SU-DHL-6 (cell line): Measurements from ENCODE around the gene SEZ6L2.

Experiments used
- H2AFZ ChIP-seq: fragments of 200-600 bp; sonication (generic); 2 replicates; pipeline ENCODE4 v1.6.1; 2014; ENCODE audit warnings: low read depth, mild to moderate bottlenecking, moderate library complexity, mixed read lengths, antibody characterized with exemption, low read length; ENCODE audit not compliant: severe bottlenecking
- H3F3A ChIP-seq: fragments of 200-600 bp; shearing (Covaris generic); 2 replicates; pipeline ENCODE4 v1.6.0; 2016; ENCODE audit warnings: antibody characterized with exemption, mild to moderate bottlenecking; ENCODE audit not compliant: insufficient read depth
- H3K27ac ChIP-seq: fragments of 200-600 bp; sonication (generic); 2 replicates; pipeline ENCODE4 v1.5.1; 2016; ENCODE audit warnings: low read depth, mild to moderate bottlenecking, low read length, moderate library complexity, mixed read lengths
- H3K27me3 ChIP-seq: fragments of 200-600 bp; sonication (generic), shearing (Covaris generic); 2 replicates; pipeline ENCODE4 v1.6.0; 2014; ENCODE audit warnings: mild to moderate bottlenecking, low read length
- H3K36me3 ChIP-seq: fragments of 200-600 bp; sonication (generic); 2 replicates; pipeline ENCODE4 v1.6.1; 2014; ENCODE audit warnings: mild to moderate bottlenecking, low read length, mixed read lengths
- H3K4me2 ChIP-seq: fragments of 300-600, 200-600 bp; shearing (Covaris generic), sonication (generic); 2 replicates; pipeline ENCODE4 v1.6.0; 2014; ENCODE audit warnings: low read length, low read depth, mild to moderate bottlenecking; ENCODE audit not compliant: poor library complexity, severe bottlenecking
- H3K4me3 ChIP-seq: fragments of 200-600 bp; sonication (generic); 2 replicates; pipeline ENCODE4 v1.5.1; 2014; ENCODE audit warnings: antibody characterized with exemption, low read length, mild to moderate bottlenecking, mixed read lengths; ENCODE audit not compliant: insufficient read depth, poor library complexity, severe bottlenecking
- H3K79me2 ChIP-seq: fragments of 200-600 bp; sonication (generic); 2 replicates; pipeline ENCODE4 v1.6.1; 2014; ENCODE audit warnings: mild to moderate bottlenecking, low read length, moderate library complexity; ENCODE audit not compliant: insufficient read depth
- H3K9ac ChIP-seq: fragments of 200-600 bp; sonication (generic); 2 replicates; pipeline ENCODE4 v1.7.0; 2014; ENCODE audit warnings: mild to moderate bottlenecking, low read length
- H3K9me2 ChIP-seq: fragments of 200-600 bp; sonication (generic); replicated peaks from 2 replicates; pipeline ENCODE4 v1.6.1; 2014; ENCODE audit warnings: low read length; ENCODE audit not compliant: insufficient read depth
- H3K9me3 ChIP-seq: fragments of 200-600 bp; sonication (generic); 2 replicates; pipeline ENCODE4 v1.6.1; 2014; ENCODE audit warnings: low read length, mixed read lengths; ENCODE audit not compliant: insufficient read depth
- H4K20me1 ChIP-seq: fragments of 200-600 bp; sonication (generic); 2 replicates; pipeline ENCODE4 v1.6.1; 2014; ENCODE audit warnings: low read depth, mild to moderate bottlenecking, antibody characterized with exemption, low read length, moderate library complexity, mixed read lengths
- CTCF ChIP-seq: fragments of 200-600 bp; sonication (generic); IDR thresholded peaks from one replicate; pipeline ENCODE4 v1.5.1; 2017; ENCODE audit warnings: antibody characterized with exemption, mild to moderate bottlenecking, low read length, moderate library complexity; ENCODE audit not compliant: insufficient read depth, poor library complexity, severe bottlenecking
- EZH2phosphoT487 ChIP-seq: fragments of 200-600 bp; sonication (generic), shearing (Covaris generic); conservative IDR thresholded peaks from 2 replicates; pipeline ENCODE4 v1.6.1; 2018; ENCODE audit warnings: mild to moderate bottlenecking, antibody characterized with exemption, low read length, moderate library complexity, mixed read lengths

Gene SEZ6L2

GRCh38 chr16:29916979-29917378, 17.6 kb upstream of the SEZ6L2 start:
- no peak overlapping the region for H3K4me3 ChIP-seq
- no peaks in the 10 kb centered on the region for H4K20me1 ChIP-seq
- H3K4me2 ChIP-seq = no peak overlapping the region
- no peak overlapping the region for H3K27ac ChIP-seq
- H3K9me2 ChIP-seq = no peaks in the 10 kb centered on the region
- no peaks in the 10 kb centered on the region for H3K79me2 ChIP-seq
- H3F3A ChIP-seq = no peaks in the 10 kb centered on the region
- H2AFZ ChIP-seq = no peak overlapping the region
- no peak overlapping the region for H3K9ac ChIP-seq
- no peaks in the 10 kb centered on the region for H3K27me3 ChIP-seq
- H3K36me3 ChIP-seq = peaks cover 8% of the 10 kb centered on the region; the same call in 1 of the 2 replicates
- no peaks in the 10 kb centered on the region for H3K9me3 ChIP-seq
- TF ChIP-seq CTCF = no peak
- TF ChIP-seq EZH2phosphoT487 = no peak

- no peaks in the 10 kb centered on the region for H4K20me1 ChIP-seq
- H3K4me2 ChIP-seq = no peak overlapping the region
- peaks cover 8% of the 10 kb centered on the region; the same call in 1 of the 2 replicates for H3K36me3 ChIP-seq
- no peaks in the 10 kb centered on the region for H3K9me2 ChIP-seq
- no peak overlapping the region for H3K9ac ChIP-seq
- TF ChIP-seq EZH2phosphoT487 (no peak), CTCF (no peak)
- no peaks in the 10 kb centered on the region for H3K9me3 ChIP-seq
- no peaks in the 10 kb centered on the region for H3K79me2 ChIP-seq
- no peaks in the 10 kb centered on the region for H3K27me3 ChIP-seq
- no peak overlapping the region for H3K4me3 ChIP-seq
- H3F3A ChIP-seq = no peaks in the 10 kb centered on the region
- H2AFZ ChIP-seq = no peak overlapping the region
- no peak overlapping the region for H3K27ac ChIP-seq
Measured at GRCh38 chr16:29915590-29916247, 16.4 kb upstream of the SEZ6L2 start.

- Histone ChIP-seq H4K20me1 (no peaks in the 10 kb centered on the region), H3K9me2 (no peaks in the 10 kb centered on the region), H3K27me3 (no peaks in the 10 kb centered on the region), H3K9ac (no peak overlapping the region), H3K79me2 (no peaks in the 10 kb centered on the region), H3F3A (no peaks in the 10 kb centered on the region), H3K27ac (no peak overlapping the region), H2AFZ (no peak overlapping the region), H3K9me3 (no peaks in the 10 kb centered on the region), H3K4me3 (no peak overlapping the region), H3K4me2 (no peak overlapping the region), H3K36me3 (no peaks in the 10 kb centered on the region)
- TF ChIP-seq EZH2phosphoT487 (no peak), CTCF (no peak)
Measured at GRCh38 chr16:29913514-29913913, 14.2 kb upstream of the SEZ6L2 start.
